Measurements from ENCODE around the gene MTIF3. TPM values are rescaled to one million over a fixed set of nuclear protein-coding genes. Genes with fewer than 3 reads are reported as not detected.

The MTIF3 gene
- total RNA-seq, 1 experiment from 2014 or later, result 31.6 TPM

DNA sequence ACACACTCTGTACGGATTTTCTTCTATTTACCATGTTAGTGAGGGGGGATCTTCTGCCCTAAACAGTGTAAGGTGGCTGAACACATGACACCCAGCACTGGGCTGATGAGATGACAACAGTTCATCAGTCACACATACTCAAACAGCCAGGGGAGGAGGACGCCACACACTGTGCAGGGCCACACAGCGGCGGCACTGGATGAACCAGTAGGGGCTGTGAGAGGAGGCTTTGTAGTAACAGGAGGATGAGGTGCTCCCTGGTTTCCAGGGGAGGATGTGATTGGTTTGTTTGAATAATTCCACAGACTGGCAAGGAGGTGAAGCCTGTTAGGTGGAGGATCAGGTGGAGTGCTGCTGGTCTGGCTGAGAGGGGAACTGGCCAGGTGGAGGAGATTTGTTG, 42.3 kb downstream of the MTIF3 start:
- TF ChIP-seq CTCF (conservative IDR thresholded peaks at IDR 0.05), result no peak
- H4K8ac ChIP-seq (replicated peaks; ENCODE audit: insufficient read length, low read depth, low read length), result no peak overlapping the region
- no peak overlapping the region for H4K5ac ChIP-seq (ENCODE audit: insufficient read length, low read depth, low read length)
- H2AK5ac ChIP-seq (ENCODE audit: insufficient read length, low read length), result no peak overlapping the region
- no peak overlapping the region for H4K91ac ChIP-seq (ENCODE audit: insufficient read length, low read depth, low read length)
- no peak overlapping the region for H3K4ac ChIP-seq (ENCODE audit: low read depth, low read length)
- no peak for DNase-seq
- no peak overlapping the region for H3T11ph ChIP-seq (ENCODE audit: low read length)
- no peaks in the 10 kb centered on the region for H3K36me3 Mint-ChIP-seq (ENCODE audit: insufficient read depth in 1 of 3, low read depth in 3 of 3)
- H3K27ac ChIP-seq (ENCODE audit: insufficient read length, low read depth, low read length), result no peak overlapping the region
- H3K79me1 ChIP-seq (ENCODE audit: insufficient read depth, low read depth, low read length, poor library complexity, severe bottlenecking), result no peaks in the 10 kb centered on the region
- no peak overlapping the region for H3K27ac Mint-ChIP-seq
- H2BK20ac ChIP-seq (ENCODE audit: low read depth, low read length, poor library complexity, severe bottlenecking), result no peak overlapping the region
- no peak overlapping the region for H3K4me2 ChIP-seq (ENCODE audit: insufficient read depth, insufficient read length, low read length)
- peaks cover 10 to 11% of the 10 kb centered on the region in 2 experiments for H3K4me1 Mint-ChIP-seq
- H3K27me3 ChIP-seq (ENCODE audit: insufficient read depth, low read length), result no peaks in the 10 kb centered on the region
- no peak overlapping the region for H3K9ac ChIP-seq (ENCODE audit: extremely low read depth, insufficient read length, low read length)
- no peak overlapping the region for H3K14ac ChIP-seq (ENCODE audit: insufficient read depth, low read length)
- H4K20me1 ChIP-seq (ENCODE audit: control insufficient read depth, insufficient read depth, insufficient read length), result no peaks in the 10 kb centered on the region
- no peak overlapping the region for H3K23ac ChIP-seq (ENCODE audit: insufficient read length, low read depth, low read length)
- H3K79me2 ChIP-seq (ENCODE audit: insufficient read depth, low read length), result no peaks in the 10 kb centered on the region
- H3K18ac ChIP-seq (ENCODE audit: insufficient read length, low read depth, low read length), result no peak overlapping the region
- no peaks in the 10 kb centered on the region; a peak in 1 of 5 replicates for H3K9me3 Mint-ChIP-seq
- H2BK5ac ChIP-seq (ENCODE audit: insufficient read length, low read length), result no peak overlapping the region
- peaks cover 1% of the 10 kb centered on the region for H3K27me3 Mint-ChIP-seq (ENCODE audit: low read depth)
- H2AFZ ChIP-seq (ENCODE audit: low read length), result no peak overlapping the region
- H3K4me3 Mint-ChIP-seq, result no peak overlapping the region
- no CpG with 5 or more reads among the region's 4 CpGs for WGBS (ENCODE audit: extremely low coverage, insufficient read length, low lambda C conversion rate)
- H3K56ac ChIP-seq (ENCODE audit: insufficient read length, low read depth, low read length), result no peak overlapping the region
- no peak overlapping the region for H2BK12ac ChIP-seq (ENCODE audit: insufficient read length, low read depth, low read length)
- H2BK15ac ChIP-seq (ENCODE audit: low read depth, low read length), result no peak overlapping the region
- no peak overlapping the region for H2BK120ac ChIP-seq (ENCODE audit: low read depth, low read length, poor library complexity, severe bottlenecking)
- no peaks in the 10 kb centered on the region for H3K23me2 ChIP-seq (ENCODE audit: insufficient read length, low read depth, low read length, poor library complexity, severe bottlenecking)
- peaks cover 6% of the 10 kb centered on the region; the same call in 1 of the 2 replicates for H3K4me1 ChIP-seq (ENCODE audit: insufficient read depth, low read length)
- H3K9me3 ChIP-seq (ENCODE audit: control insufficient read depth, low read depth, low read length), result no peaks in the 10 kb centered on the region

Data from H9 (cell line).